GM12801 (cell line): Measurements from ENCODE around the gene PHRF1.

Source experiments
- TF ChIP-seq, protein P1 (sequence below): IDR thresholded peaks from one replicate; pipeline ENCODE4 v1.5.1; 2011; ENCODE audit warnings: control low read depth; ENCODE audit not compliant: insufficient read length; ENCODE audit errors: extremely low read depth

The PHRF1 gene

DNA sequence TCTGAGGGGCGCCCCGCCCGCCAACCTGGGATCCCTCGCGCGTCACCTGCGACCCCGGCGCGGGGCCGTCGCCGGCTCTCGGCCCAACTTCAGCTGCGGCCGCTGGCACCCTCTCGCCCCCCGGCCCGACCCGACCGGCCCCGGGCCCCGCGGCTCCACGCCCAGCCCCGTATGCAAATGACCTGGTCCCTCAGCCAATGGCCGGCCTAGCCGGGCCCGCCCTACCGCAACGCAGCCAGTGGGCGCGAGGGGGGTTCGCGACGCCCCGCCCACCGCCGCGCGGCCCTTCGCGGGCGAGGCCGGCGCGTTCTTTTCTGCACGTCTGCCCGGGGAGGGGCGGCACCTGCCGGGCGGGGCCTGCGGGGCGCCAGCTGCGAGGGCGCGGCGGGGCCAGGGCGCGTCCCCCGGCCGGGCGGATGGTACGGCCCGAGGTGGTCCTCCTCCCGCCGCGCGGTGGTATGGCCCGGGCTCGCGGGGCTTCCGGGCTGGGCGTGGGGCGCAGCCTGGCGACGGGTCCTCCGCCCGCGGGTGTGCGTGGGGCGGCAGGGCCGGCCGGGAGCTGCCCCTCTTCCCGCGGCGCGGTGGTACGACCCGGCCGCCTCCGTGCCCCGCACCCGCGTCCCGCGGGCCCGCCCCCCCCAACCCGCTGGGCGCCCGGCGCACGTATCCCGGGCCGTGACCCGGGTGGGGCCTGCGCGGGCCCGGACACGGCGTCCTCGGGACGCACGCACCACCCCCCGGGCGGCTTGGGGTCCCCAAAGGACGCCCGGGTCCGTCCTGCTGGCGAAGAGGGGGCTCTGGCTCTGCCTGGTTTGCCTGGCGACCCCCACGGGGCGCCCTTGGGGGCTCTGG, 7.7 kb upstream of the PHRF1 start:
- TF ChIP-seq, protein P1, sequence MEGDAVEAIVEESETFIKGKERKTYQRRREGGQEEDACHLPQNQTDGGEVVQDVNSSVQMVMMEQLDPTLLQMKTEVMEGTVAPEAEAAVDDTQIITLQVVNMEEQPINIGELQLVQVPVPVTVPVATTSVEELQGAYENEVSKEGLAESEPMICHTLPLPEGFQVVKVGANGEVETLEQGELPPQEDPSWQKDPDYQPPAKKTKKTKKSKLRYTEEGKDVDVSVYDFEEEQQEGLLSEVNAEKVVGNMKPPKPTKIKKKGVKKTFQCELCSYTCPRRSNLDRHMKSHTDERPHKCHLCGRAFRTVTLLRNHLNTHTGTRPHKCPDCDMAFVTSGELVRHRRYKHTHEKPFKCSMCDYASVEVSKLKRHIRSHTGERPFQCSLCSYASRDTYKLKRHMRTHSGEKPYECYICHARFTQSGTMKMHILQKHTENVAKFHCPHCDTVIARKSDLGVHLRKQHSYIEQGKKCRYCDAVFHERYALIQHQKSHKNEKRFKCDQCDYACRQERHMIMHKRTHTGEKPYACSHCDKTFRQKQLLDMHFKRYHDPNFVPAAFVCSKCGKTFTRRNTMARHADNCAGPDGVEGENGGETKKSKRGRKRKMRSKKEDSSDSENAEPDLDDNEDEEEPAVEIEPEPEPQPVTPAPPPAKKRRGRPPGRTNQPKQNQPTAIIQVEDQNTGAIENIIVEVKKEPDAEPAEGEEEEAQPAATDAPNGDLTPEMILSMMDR = no peak

DNA sequence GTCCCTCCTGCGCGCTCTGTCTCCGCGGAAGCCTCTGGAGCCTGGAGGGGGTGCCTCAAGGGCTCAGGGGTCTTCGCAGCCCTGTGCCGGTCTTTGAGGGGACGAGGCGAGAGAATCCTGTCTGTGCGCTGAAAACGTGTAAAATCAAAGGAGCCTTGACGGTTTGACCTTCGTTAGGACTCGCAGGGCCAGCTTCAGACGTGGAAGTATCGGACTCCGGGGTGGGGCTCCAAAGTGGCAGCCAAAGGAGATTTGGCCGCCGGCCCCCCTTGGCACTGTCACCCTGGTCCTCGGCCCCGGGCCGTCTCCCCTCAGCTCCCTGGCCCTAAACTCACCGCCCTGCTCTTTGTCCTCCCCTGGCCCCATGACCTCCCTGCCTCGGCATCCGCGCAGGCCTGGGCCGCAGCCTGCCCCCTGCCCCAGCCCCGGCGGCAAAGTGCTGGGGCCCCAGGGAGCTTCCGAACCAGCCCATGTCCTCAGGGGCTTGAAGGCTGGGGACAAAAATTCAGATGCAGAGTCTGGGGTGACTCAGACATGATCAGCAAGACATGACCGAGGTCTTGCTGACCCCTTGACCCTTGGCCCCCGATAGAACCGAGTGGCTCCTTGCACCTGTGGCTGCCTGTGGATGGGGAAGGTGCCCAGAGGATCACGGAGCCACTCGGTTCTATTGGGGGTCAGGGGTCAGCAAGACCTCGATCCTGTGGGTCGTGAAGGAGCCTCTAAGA, 6.9 kb upstream of the PHRF1 start:
- TF ChIP-seq, protein P1 = no peak

GRCh38 chr11:571802-572185, 4.5 kb upstream of the PHRF1 start:
- TF ChIP-seq, protein P1 = no peak

DNA sequence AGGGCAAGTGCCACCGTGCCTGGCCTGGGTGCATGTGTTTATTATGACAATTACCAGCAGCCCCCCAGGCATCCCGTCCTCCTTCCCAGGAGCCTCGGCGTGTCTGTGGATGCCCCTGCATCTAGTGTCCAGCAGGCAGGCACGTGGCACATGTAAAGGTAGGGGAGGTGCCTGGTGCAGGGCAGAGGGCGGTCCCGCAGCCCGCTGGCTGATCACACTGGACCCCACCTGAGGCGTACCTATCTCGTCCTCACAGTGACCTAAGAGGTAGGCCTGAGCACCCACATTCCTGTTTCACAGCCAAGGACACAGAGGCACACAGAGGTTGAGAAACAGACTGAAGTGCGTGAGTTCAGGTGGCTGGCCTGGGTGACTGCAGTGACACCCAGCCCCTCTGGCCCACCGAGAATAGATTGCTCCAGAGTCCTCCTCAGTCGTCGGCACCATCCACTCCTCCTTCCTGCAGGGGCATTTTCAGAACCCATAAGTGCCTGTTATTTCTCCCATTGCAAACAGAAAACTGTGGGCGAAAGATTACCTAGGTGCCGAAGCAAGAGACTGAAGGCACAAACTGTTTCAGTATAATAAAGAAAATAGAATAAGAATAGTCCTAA, 3.0 kb upstream of the PHRF1 start:
- TF ChIP-seq, protein P1 = no peak

DNA sequence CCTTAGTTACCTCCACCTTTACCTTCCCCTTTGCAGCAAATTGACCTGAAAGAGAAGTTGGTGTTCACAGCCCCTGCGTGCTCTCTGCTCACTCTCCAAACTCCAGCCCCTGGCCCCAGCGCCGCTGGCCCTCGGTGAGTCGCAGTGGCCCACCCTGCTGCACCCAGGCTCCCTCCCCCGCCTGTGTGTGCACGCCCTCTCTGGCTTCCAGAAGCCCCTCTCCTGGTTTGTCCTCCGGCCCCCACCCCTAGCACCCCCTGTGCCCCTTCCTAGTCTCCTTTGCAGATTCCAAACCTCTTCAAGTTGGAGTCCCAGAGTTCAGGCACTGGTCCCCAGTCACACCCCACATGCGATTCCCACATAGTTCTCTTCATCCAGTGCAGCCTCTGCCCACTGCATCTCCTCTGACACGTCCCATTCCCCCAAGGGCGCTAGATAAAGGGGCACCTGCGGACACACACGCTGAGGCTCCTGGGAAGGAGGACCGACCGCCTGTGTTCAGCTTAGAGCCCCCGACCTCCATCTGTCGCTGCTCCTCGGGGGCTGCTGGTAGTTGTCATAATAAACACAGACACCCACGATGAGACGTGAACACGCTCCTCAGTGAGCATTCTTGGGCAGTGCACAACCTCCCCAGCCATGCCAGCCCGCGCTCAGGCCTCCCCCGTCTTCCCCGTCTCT, 1.5 kb upstream of the PHRF1 start:
- TF ChIP-seq, protein P1 = no peak

DNA sequence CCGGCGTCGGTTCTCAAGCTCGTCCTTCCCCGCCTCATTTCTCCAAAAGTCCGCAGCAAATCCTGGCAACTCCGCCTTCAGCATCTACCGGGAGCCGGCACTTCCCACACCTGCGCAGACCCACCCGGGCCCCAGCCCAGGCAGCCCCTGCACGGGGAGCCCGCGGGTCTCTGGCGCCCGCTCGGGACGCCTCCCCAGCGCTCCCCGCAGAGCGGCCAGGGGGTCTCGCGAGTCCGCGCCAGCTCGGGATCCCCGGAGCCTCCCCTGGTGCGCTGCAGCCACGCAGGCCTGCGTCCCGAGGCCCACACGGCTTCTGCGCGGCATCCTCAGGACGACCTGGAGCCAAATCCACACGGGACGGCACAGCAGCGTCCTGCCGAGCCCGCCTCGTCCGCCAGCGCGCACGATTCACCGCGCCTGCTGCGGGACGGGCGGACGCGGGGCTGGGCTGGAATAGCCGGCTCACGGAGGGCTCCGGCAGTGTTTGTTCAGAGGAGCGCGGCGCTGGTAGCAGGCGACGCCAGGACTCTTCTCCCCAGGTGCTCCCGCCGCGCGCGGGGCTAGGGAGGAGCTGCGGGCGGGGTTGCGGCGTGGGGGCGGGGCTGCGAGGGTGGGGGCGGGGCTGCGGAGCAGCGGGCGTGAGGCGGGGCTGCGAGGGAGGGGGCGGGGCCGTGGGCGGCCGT, 816 bp upstream of the PHRF1 start:
- TF ChIP-seq, protein P1 = no peak
